Erythroblast (primary cell): ENCODE measurements around the gene SYT9.

Experiments
- DNase-seq, 2 experiments: peaks; one replicate each; lab custom pipeline; 2025; lab: John Stamatoyannopoulos, UW
- GATA1 ChIP-seq: IDR thresholded peaks from 2 replicates; pipeline ENCODE4 v1.6.1; 2011; ENCODE audit warnings: low read depth, mild to moderate bottlenecking, control low read depth, low read length, moderate library complexity
- POLR2A ChIP-seq: IDR thresholded peaks from 2 replicates; pipeline ENCODE4 v1.6.1; 2011; ENCODE audit warnings: mild to moderate bottlenecking, low read length

Gene SYT9

DNA sequence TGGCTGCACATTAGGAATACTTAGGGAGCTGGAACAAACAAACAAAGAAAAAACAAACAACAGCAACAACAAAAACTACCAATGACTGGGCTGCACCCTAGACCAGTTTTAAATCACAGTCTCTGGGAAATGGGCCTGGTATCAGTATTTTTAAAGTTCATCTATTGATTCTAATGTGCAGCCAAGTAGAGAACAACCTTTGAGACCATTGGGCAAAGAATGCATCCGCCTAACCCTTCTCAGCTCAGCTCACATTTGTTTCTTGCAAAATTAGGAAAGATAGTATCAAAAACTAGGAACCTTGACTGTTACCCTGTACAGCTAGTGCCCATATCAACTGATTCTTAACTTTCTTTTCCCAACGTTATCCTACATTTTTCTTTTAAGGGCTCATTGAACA is 5.2 kb downstream of the SYT9 start:
- DNase-seq = no peak
- TF ChIP-seq GATA1 (no peak), POLR2A (no peak)

DNA sequence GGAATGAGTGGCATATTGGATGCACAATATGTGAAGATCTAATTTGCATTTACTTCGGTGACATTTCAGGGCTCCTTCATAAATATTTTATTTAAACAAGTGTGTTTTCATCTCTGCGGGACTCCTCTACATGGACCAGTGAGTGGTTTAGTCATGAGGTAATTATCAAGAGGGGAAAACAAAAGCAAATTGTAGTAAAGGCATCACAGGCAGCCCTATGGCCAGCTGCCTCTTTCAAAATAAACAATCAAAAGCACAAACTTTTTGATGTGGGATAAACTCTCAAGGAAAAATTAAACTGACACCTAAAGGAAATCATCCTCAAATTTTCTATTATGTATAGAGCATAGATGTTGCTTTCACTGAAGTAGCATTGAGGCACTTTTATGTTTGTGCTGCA is 6.0 kb downstream of the SYT9 start:
- TF ChIP-seq POLR2A (no peak), GATA1 (no peak)
- no peak for DNase-seq

DNA sequence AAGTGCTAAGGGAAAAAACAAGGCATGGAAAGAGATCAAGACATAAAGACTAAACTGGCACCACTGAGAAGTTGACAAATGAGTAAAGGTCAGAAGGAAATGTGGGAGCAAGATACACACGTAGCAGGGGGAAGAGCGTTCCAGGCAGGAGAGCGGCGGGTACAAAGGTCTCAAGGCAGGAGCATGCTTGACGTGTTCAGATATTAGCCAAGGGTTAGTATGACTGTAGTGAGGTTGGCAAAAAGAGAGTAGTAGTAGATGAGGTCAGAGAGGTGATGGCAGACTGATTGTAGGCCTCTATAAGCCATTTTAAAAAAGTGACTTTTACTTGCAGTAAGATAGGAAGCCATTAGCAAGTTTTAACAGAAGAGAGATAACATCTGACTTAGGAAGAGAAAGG is 9.9 kb downstream of the SYT9 start:
- DNase-seq = no peak
- TF ChIP-seq POLR2A = no peak
- TF ChIP-seq GATA1 = no peak

DNA sequence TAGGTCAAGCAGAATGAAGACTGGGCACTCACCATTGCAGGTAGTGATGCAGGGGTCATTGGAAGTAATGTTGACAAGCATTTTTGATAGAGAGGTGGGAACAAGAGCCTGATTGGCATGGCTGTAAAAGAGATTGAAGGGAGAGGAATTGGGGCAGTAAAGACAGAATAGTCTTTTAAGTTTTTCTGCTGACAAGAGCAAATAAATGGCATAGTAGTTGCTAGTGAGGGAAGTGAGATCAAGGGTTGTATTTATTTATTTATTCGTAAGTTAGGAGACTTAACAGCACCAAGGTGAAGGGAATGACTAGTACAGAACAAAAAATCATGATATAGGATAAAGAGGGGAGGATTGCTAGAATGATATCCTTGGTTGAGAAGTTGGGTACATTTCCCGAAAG is 11.0 kb downstream of the SYT9 start:
- no peak for DNase-seq
- TF ChIP-seq GATA1 (no peak), POLR2A (no peak)

DNA sequence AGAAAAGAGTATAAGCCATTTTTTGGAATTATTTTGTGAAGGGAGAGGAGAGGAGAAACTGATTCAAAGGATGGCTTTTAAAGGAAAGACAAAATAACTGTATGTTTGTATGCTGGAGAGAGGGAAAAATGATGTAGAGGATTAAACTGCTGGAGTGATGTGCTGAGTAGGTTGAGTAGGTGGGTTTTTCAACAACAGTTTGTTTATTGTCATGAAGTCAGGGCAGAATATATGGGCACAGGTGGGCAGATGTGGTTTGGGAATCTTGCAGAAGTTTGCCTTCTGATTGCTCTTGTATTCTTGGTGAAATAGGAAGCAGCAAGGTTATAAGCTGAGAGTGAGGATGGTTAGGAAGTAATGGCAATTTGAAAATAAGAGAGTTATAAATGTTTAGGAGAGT is 12.1 kb downstream of the SYT9 start:
- DNase-seq = no peak
- TF ChIP-seq GATA1 = no peak
- no peak for TF ChIP-seq POLR2A

DNA sequence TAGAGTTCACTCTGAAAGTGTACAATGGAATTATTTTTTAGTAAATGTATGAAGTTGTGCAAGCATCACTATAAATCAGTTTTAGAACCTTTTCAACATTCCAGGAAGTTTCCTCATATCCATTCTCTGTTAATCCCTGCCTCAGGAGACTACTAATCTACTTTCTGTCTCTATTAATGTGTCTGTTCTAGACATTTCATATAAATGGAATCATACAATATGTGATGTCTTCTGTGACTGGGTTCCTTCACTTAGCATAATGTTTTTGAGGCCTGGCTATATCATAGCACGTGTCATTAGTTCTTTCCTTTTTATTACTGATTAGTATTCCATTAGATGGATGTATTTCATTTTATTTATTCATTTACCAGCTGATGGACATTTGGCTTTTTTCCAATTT is 17.1 kb downstream of the SYT9 start:
- no peak for DNase-seq
- TF ChIP-seq GATA1 (no peak), POLR2A (no peak)

DNA sequence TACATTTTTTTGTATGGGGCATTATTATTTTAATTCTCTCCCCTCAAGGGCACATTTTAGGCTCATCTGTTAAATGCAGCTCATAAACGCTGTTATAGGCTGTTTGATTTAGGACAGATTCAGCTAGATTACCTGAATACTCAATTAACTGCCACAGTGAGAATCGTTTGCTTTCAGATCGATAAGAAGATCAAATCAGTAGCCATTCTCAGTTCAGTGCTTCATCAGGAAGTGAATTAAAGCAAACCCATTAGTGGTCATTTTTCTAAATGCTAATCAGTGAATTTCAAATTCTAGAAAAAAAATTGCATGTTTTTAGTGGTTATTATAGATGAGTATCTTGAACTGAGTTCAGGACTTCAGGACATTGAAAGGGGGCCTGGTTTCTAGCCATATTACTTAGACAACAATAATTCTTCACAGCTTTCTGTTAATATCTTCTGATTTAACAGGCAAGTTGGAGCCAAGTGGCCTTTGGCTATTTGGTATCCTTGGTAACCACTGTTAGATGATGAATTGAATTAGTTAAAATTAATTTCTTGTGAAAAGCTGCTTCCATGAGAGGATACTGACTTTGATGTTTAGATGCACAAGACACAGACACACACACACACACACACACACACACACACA is 18.6 kb downstream of the SYT9 start:
- DNase-seq = no peak
- TF ChIP-seq POLR2A (no peak), GATA1 (no peak)

DNA sequence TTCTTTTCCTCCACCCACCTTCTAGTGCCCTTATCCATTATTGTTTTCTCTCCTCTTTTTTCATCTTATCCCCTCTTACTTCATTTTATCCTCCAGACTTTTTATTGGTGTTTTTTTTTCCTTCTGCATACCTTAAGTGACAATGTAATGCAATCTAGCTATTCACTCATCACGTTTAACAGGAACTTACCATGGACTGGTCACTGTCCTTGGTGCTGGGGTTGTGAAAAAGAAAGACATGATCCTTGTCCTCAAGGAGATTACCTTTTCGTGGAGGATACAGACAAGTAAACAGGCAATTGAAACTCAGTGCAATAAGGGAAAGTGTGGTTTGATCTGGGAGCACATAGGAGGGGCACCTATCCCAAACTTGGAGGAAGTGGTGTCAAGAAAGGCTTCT is 20.7 kb downstream of the SYT9 start:
- TF ChIP-seq POLR2A = no peak
- no peak for TF ChIP-seq GATA1
- no peak for DNase-seq

DNA sequence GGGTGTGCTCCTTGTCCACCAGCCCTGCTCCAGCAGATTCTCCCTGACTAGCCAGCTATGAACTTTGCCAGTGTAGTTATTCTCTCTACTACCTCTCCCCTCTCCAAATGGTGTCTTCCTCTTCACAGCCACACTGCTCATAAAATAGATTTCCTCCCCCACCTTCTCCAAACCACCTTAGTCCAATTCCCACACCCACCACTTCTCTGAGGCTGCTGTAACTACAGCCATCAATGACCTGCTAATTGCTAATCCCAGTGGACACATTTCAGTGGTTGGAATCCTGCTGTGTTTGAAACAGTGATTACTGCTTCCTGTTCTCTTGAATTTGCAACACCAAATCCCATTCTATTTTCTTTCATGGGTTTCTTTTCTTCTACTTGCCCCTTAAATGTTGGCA is 23.4 kb downstream of the SYT9 start:
- TF ChIP-seq POLR2A = no peak
- no peak for TF ChIP-seq GATA1
- DNase-seq = no peak

DNA sequence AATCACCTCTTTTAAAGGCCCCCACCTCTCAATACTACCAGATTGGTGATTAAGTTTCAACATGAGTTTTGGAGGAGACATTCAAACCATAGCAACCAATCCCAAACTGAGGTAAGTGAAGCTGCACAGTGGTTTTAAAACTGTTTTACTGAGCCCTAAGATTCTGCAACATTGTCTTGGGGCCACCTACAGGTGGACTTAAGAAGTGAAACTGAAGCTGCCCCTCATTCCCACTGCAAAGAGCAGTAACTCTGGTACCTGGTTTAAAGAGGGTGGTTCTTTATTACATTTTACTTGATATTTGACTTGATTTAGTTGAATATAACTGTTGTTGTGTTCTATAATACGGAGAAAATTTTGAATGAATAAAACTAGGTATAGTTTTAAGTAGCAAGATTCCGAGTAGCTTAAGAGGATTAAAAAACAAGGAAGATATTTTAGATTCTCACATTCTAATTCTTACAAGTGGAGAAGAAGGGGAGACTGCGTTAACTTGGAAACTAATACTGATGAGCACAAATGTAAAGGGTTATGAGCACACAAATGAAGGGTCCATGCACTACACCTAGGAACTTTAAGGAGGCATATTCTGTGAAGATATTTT is 26.7 kb downstream of the SYT9 start:
- TF ChIP-seq GATA1 (no peak), POLR2A (no peak)
- peak; percentile 2 to 30 for DNase-seq

DNA sequence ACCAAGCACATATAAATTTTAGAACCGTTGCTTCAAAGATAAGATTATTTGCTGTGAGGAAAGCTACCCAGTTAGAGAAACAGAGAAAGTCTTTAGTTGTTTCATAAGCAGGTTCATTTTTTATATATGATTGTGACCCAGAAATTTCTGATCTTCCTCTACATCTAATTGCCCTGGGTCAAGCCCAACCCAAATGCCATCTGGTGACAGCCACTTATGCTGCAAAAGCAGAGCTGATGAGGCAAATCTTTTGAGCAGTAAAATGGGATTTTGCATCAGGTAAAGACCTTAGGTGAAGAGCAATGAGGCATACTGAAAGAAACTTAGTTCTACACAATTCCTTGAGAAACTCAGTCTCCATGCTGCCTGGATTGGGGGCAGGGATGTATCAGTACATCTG is 28.0 kb downstream of the SYT9 start:
- no peak for DNase-seq
- no peak for TF ChIP-seq POLR2A
- no peak for TF ChIP-seq GATA1

DNA sequence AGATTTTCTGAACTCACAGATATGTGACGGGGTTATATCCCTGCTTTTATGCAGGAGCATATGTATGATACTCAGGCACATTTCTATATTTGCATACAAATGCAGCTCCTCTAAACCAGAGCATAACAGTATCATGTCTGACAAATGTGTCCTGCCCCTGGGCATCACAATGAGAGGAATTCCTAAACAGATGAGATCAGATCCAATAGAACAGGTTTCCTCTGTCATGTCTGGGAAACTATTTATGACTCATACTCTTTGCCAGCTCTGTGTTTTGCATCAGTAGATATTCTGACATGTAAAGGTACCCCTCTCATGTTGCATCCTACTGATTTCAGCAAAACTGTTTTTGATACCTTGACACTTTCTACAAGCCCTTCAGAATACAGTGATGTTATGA is 29.4 kb downstream of the SYT9 start:
- no peak for TF ChIP-seq GATA1
- no peak for TF ChIP-seq POLR2A

DNA sequence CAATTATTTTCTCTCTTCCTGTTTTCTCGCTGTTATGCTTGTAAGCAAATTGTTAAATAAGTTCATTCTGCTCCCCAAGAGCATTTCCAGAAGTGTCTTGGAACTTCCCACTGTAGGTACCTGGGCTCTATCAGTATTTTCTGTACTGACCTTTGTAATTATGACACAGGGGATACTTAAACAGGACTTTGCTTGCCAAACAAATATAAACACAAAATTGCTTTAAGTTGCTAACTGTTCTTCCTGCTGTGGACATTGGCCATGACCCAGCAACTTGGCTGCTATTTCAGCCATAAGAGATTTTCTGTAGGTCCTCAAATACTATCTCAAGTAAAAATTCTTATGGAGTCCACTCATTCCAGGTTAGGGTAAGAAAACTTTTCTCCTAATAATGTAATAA is 30.1 kb downstream of the SYT9 start:
- no peak for DNase-seq
- TF ChIP-seq GATA1 = no peak
- TF ChIP-seq POLR2A = no peak

More for the DNA sequence above, 29.4 kb downstream of the SYT9 start:
- no peak for DNase-seq

DNA sequence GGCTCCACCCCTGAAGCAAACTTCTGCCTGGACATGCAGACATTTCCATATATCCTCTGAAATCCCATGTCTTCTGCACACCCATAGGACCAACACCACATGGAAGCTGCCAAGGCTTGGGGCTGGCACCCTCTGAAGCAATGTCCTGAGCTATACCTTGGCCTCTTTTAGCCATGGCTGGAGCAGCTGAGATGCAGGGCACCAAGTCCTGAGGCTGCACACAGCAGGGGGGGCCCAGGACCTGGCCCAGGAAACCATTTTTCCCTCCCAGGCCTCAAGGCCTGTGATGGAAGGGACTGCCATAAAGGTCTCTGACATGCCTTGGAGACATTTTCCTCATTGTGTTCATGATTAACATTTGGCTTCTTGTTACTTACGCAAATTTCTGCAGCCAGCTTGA is 34.5 kb downstream of the SYT9 start:
- no peak for TF ChIP-seq GATA1
- no peak for TF ChIP-seq POLR2A
- DNase-seq = no peak

DNA sequence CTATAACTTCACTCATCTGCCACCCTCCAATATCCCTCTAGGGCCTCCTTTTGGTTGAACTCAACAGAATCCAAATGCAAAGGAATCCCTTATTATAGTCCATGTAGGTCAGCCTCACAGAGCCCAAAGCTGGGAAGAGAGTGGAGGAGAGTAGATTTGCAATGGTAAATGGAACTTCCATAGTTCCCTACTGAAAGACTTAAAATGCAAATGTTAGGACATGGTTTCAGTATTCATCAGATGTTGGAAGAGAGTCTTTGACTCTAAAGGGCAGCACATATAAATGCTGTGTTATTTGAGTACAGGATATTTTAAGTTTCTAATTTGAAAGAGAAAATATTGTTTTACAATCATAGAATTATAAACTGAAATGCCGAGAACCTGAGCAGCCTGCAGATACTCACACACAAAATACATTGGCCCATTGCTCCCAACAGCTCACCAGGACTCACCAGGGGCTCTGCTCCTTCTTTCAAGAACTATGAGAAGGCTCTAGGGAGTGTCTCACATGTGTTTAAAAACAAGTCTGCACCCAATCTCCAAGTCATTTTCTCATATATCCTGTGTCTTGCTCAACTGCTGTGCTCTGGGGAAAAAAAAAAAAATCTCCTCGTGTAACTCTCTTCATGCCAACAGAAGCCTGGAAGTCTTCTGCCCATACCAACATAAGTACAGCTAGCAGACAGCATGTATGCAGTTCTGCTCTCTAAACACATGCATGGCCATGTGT is 39.6 kb downstream of the SYT9 start:
- TF ChIP-seq POLR2A (no peak), GATA1 (no peak)
- DNase-seq = no peak
